OCI-LY3 (cell line): ENCODE data around the gene TARBP2.

Source experiments
- H2AFZ ChIP-seq: fragments of 200-600, 300-600 bp; shearing (Covaris generic); 2 replicates; pipeline ENCODE4 v1.6.0; 2014; ENCODE audit warnings: antibody characterized with exemption, low read depth, low read length
- H3K27ac ChIP-seq: fragments of 200-600, 300-600 bp; sonication (generic); 2 replicates; pipeline ENCODE4 v1.5.1; 2014; ENCODE audit warnings: mild to moderate bottlenecking, low read length, moderate library complexity, mixed read lengths
- H3K27me3 ChIP-seq: fragments of 200-600, 300-600 bp; sonication (generic); 2 replicates; pipeline ENCODE4 v1.6.1; 2014; ENCODE audit warnings: low read depth, low read length, mixed read lengths
- H3K36me3 ChIP-seq: fragments of 200-600, 300-600 bp; sonication (generic); replicated peaks from 2 replicates; pipeline ENCODE3; 2014; ENCODE audit warnings: low read depth, low read length, mixed read lengths
- H3K4me1 ChIP-seq: fragments of 300-600, 200-600 bp; sonication (generic); 2 replicates; pipeline ENCODE4 v1.6.1; 2014; ENCODE audit warnings: low read length, mixed read lengths
- H3K4me2 ChIP-seq: fragments of 200-600, 300-600 bp; sonication (generic); 2 replicates; pipeline ENCODE4 v1.6.1; 2014; ENCODE audit warnings: low read length, mixed read lengths
- H3K4me3 ChIP-seq: fragments of 300-600, 200-600 bp; sonication (generic); 2 replicates; pipeline ENCODE4 v1.5.1; 2014; ENCODE audit warnings: antibody characterized with exemption, mild to moderate bottlenecking, low read length, moderate library complexity
- H3K79me2 ChIP-seq: fragments of 300-600, 200-600 bp; shearing (Covaris generic); 2 replicates; pipeline ENCODE4 v1.6.1; 2014; ENCODE audit warnings: mild to moderate bottlenecking, low read length, mixed read lengths
- H3K9ac ChIP-seq: fragments of 300-600, 200-600 bp; shearing (Covaris generic); 2 replicates; pipeline ENCODE4 v1.6.0; 2014; ENCODE audit warnings: mild to moderate bottlenecking, low read length, moderate library complexity
- H3K9me3 ChIP-seq: fragments of 200-600, 300-600 bp; shearing (Covaris generic); 2 replicates; pipeline ENCODE4 v1.6.1; 2014; ENCODE audit warnings: low read length, mixed read lengths; ENCODE audit not compliant: insufficient read depth
- H4K20me1 ChIP-seq: fragments of 200-600, 300-600 bp; sonication (generic); 2 replicates; pipeline ENCODE4 v1.6.1; 2016; ENCODE audit warnings: low read length, mixed read lengths; ENCODE audit not compliant: insufficient read depth
- EZH2phosphoT487 ChIP-seq: fragments of 200-600 bp; shearing (Covaris generic); IDR thresholded peaks from 2 replicates; pipeline ENCODE4 v1.6.1; 2018; ENCODE audit warnings: antibody characterized with exemption, mixed run types, low read depth
- TF ChIP-seq, protein P1 (sequence below): fragments of 200-600, 300-600 bp; sonication (generic); IDR thresholded peaks from 2 replicates; pipeline ENCODE4 v1.5.1; 2014; ENCODE audit warnings: antibody characterized with exemption, low read length, low read depth

The TARBP2 gene

DNA sequence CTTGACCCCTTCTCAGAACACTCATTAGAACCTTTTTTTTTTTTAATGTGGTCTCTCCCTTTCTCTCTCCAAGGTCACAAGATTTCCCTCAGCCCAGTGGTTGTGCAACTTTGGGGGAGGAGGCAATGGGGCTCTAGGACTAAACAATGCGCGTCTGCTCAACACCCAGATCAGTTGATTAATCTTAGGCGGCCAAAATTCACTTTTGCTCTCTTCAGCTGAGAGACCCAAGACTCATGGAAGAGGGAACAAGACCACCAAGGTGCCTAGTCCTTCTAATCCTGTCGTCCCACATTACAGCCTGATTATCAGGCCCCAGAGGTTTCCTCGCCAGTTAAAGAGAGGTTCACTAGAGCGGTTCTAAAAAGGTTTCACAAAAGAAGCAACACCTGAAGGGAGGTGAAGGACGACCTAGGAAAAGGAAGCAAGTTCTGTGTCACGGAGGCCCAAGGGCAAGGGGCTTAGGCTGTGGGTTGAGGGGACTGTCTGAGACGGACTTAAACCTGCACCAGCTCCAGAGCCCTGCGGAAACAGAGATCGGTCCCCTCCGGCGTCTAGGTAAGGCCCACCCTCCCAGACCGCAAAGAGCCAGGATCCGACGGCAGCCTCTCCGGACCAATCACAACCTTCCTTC lies 824 bp upstream of the TARBP2 start:
- Histone ChIP-seq H3K4me1 (peaks cover 24% of the 10 kb centered on the region), H3K36me3 (no peaks in the 10 kb centered on the region), H3K4me2 (peak overlapping the region; percentile 91), H3K4me3 (peak overlapping the region; percentile 80), H3K27me3 (no peaks in the 10 kb centered on the region), H3K79me2 (peaks cover 17% of the 10 kb centered on the region), H3K27ac (peak overlapping the region; percentile 58), H3K9ac (peak overlapping the region; percentile 76), H2AFZ (no peak overlapping the region), H3K9me3 (no peaks in the 10 kb centered on the region), H4K20me1 (no peaks in the 10 kb centered on the region)
- no peak for TF ChIP-seq EZH2phosphoT487
- TF ChIP-seq, protein P1, sequence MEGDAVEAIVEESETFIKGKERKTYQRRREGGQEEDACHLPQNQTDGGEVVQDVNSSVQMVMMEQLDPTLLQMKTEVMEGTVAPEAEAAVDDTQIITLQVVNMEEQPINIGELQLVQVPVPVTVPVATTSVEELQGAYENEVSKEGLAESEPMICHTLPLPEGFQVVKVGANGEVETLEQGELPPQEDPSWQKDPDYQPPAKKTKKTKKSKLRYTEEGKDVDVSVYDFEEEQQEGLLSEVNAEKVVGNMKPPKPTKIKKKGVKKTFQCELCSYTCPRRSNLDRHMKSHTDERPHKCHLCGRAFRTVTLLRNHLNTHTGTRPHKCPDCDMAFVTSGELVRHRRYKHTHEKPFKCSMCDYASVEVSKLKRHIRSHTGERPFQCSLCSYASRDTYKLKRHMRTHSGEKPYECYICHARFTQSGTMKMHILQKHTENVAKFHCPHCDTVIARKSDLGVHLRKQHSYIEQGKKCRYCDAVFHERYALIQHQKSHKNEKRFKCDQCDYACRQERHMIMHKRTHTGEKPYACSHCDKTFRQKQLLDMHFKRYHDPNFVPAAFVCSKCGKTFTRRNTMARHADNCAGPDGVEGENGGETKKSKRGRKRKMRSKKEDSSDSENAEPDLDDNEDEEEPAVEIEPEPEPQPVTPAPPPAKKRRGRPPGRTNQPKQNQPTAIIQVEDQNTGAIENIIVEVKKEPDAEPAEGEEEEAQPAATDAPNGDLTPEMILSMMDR, result no peak

DNA sequence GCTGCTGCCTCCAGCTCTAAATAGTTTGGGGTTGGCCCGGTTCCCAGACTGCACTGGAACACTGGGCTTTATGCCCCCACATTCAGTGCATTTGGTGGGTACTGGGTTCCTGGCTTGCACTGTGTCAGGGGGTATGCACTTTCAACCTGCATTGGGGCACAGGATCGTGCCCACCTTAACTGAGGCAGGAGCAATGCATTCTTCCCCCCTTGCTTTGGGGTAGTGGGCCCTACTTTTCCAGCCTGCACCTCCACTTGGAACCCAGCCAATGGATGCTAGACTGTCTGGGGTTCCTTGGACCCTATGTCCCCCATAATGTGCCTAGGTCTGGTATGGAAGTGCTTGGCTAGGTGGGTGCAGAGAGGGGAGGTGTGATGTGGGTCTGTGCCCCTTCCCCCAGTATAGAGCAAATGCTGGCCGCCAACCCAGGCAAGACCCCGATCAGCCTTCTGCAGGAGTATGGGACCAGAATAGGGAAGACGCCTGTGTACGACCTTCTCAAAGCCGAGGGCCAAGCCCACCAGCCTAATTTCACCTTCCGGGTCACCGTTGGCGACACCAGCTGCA lies 615 bp downstream of the TARBP2 start:
- peak overlapping the region; percentile 78; the same call in 1 of the 2 replicates for H2AFZ ChIP-seq
- H3K27me3 ChIP-seq, result no peaks in the 10 kb centered on the region
- H3K9ac ChIP-seq, result peak overlapping the region; percentile 88
- H3K36me3 ChIP-seq, result no peaks in the 10 kb centered on the region
- H3K9me3 ChIP-seq, result no peaks in the 10 kb centered on the region
- H3K27ac ChIP-seq, result peak overlapping the region; percentile 83
- TF ChIP-seq, protein P1, result no peak
- TF ChIP-seq EZH2phosphoT487, result no peak
- peak overlapping the region; percentile 80 for H3K4me3 ChIP-seq
- no peaks in the 10 kb centered on the region for H4K20me1 ChIP-seq
- peak overlapping the region; percentile 100 for H3K4me2 ChIP-seq
- H3K79me2 ChIP-seq, result peaks cover 17% of the 10 kb centered on the region
- H3K4me1 ChIP-seq, result peaks cover 24% of the 10 kb centered on the region

DNA sequence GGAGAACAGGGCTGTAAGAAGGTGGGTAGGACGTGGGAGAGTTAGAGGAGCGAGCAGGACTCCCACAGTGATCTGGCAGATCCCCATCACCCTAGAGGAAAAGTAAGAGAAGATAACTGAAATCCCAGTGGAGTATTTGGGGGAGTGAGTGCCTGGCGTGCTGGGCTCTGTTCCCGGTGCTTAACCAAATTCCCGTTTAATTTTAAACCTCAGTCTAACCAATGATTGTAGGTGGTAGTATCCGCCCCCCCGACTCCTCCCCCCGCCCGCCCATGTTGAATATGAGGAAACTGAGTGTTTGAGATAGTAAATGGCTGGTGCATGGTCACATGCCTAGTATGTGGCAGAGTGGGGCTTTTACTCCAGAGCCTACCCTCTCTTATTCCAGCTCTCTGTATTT lies 1.2 kb downstream of the TARBP2 start:
- peak overlapping the region; percentile 100 for H3K4me2 ChIP-seq
- no peaks in the 10 kb centered on the region for H3K9me3 ChIP-seq
- no peaks in the 10 kb centered on the region for H4K20me1 ChIP-seq
- peaks cover 17% of the 10 kb centered on the region for H3K79me2 ChIP-seq
- no peak overlapping the region for H3K27ac ChIP-seq
- no peak overlapping the region for H2AFZ ChIP-seq
- peak overlapping the region; percentile 80 for H3K4me3 ChIP-seq
- no peaks in the 10 kb centered on the region for H3K27me3 ChIP-seq
- peaks cover 1% of the 10 kb centered on the region for H3K36me3 ChIP-seq
- no peak overlapping the region for H3K9ac ChIP-seq
- no peak for TF ChIP-seq EZH2phosphoT487
- TF ChIP-seq, protein P1, result no peak
- H3K4me1 ChIP-seq, result peaks cover 24% of the 10 kb centered on the region

DNA sequence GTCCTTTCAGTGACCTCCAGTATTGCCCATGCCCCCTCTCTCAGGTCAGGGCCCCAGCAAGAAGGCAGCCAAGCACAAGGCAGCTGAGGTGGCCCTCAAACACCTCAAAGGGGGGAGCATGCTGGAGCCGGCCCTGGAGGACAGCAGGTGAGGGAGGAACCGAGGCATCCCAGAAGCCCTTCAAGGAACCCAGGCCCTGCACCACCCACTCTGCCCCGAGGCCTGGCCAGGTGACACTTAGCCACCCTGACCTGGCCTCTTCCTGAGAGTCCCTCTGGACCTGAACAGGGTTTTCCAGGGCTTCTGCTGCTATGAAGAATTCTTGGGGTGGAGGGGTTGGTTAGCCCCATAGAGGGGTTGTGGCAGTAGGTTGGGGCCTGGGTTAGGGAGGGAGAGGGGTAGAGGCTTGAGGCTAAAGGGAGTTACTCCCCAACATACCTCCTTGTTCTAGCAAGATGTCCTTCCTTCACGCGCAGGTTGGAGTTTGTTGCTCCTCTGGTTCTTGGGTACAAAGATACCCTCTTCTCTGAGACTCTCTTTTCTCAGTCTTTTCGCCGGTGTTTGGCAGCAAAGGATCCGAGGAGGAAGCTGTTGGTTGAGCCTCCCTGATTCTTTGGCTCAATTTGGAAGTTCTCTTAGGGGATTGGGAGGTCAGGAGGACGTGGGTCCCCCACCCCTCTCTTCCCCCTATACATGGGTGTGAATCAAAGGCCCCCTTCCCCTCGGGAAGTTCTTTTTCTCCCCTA lies 2.1 kb downstream of the TARBP2 start:
- no peak overlapping the region for H3K4me2 ChIP-seq
- H3K4me3 ChIP-seq, result no peak overlapping the region
- H4K20me1 ChIP-seq, result no peaks in the 10 kb centered on the region
- H3K36me3 ChIP-seq, result peaks cover 4% of the 10 kb centered on the region
- no peak overlapping the region for H3K9ac ChIP-seq
- H3K4me1 ChIP-seq, result peaks cover 24% of the 10 kb centered on the region
- no peaks in the 10 kb centered on the region for H3K9me3 ChIP-seq
- H3K27me3 ChIP-seq, result no peaks in the 10 kb centered on the region
- no peak for TF ChIP-seq EZH2phosphoT487
- TF ChIP-seq, protein P1, result no peak
- no peak overlapping the region for H2AFZ ChIP-seq
- H3K27ac ChIP-seq, result no peak overlapping the region
- peaks cover 17% of the 10 kb centered on the region for H3K79me2 ChIP-seq
